Fibroblast of lung (primary cell): ENCODE measurements around the gene INTS7. TPM values are rescaled to one million over a fixed set of nuclear protein-coding genes. Genes with fewer than 3 reads are reported as not detected.
"Not testable (repeated sequence)": the region's sequence is repeated elsewhere in the genome, so short reads cannot be mapped to it uniquely, and the experiment has no call there.

Source experiments
- DNase-seq, 2 donors: peaks; one replicate each; pipeline versions ENCODE4 v3.0.0 to v3.0.0-alpha.2; 2010; ENCODE audit warnings: low read depth in 2 of 2
- H2AFZ ChIP-seq: 2 replicates; pipeline ENCODE4 v1.5.1; 2012; ENCODE audit warnings: low read length, control low read depth, inconsistent platforms
- H3K27ac ChIP-seq: 2 replicates; pipeline ENCODE4 v1.5.1; 2011; ENCODE audit warnings: low read length, control low read depth; ENCODE audit not compliant: insufficient read depth
- H3K27me3 ChIP-seq: 2 replicates; pipeline ENCODE4 v1.5.1; 2011; ENCODE audit warnings: mild to moderate bottlenecking, low read length; ENCODE audit not compliant: control insufficient read depth, insufficient read depth
- H3K36me3 ChIP-seq: 2 replicates; pipeline ENCODE4 v1.5.1; 2011; ENCODE audit warnings: low read length; ENCODE audit not compliant: control insufficient read depth, insufficient read depth
- H3K4me1 ChIP-seq: 2 replicates; pipeline ENCODE4 v1.5.1; 2011; ENCODE audit warnings: low read length; ENCODE audit not compliant: control insufficient read depth, insufficient read depth; ENCODE audit errors: extremely low read depth
- H3K4me2 ChIP-seq: 2 replicates; pipeline ENCODE4 v1.5.1; 2011; ENCODE audit warnings: low read length, control low read depth; ENCODE audit not compliant: insufficient read depth; ENCODE audit errors: extremely low read depth
- H3K4me3 ChIP-seq, 4 experiments: fragments of 200-600 bp in 1 of 4; sonication (generic) in 1 of 4; replicated peaks in 1 of 4; 2 replicates each; pipeline ENCODE4 v1.5.1; 2011 to 2016; ENCODE audit warnings: low read length in 4 of 4, low read depth in 3 of 4, mild to moderate bottlenecking in 3 of 4, control low read depth in 2 of 4, inconsistent platforms in 1 of 4, mixed read lengths in 1 of 4; ENCODE audit not compliant: insufficient read depth in 1 of 4; ENCODE audit errors: control extremely low read depth in 1 of 4
- H3K79me2 ChIP-seq: 2 replicates; pipeline ENCODE4 v1.5.1; 2012; ENCODE audit warnings: mild to moderate bottlenecking, low read length, inconsistent platforms; ENCODE audit not compliant: control insufficient read depth, insufficient read depth
- H3K9ac ChIP-seq: 2 replicates; pipeline ENCODE4 v1.5.1; 2011; ENCODE audit warnings: mild to moderate bottlenecking, low read length, control low read depth; ENCODE audit not compliant: insufficient read depth
- H3K9me3 ChIP-seq: 2 replicates; pipeline ENCODE4 v1.5.1; 2012; ENCODE audit warnings: low read depth, low read length; ENCODE audit not compliant: control insufficient read depth, insufficient read depth
- H4K20me1 ChIP-seq: 2 replicates; pipeline ENCODE4 v1.5.1; 2011; ENCODE audit warnings: low read length; ENCODE audit not compliant: control insufficient read depth, insufficient read depth; ENCODE audit errors: extremely low read depth
- EZH2 ChIP-seq: IDR thresholded peaks from 2 replicates; pipeline ENCODE4 v1.5.1; 2012; ENCODE audit warnings: low read length, control low read depth, mild to moderate bottlenecking; ENCODE audit errors: missing control alignments
- polyA plus RNA-seq, 2 donors: library from polyadenylated mRNA; depleted of rRNA in 1 of 2; stranded (reverse) in 1 of 2; unstranded in 1 of 2; fragments of >200 nt; gene quantifications; 2 replicates each; pipeline ENCODE4 v1.2.1, GENCODE V29; 2011 to 2012; ENCODE audit warnings: missing spikeins in 1 of 2
- total RNA-seq: library from RNA; depleted of rRNA; stranded (reverse); fragments of >200 nt; gene quantifications from 2 replicates; pipeline ENCODE4 v1.2.1, GENCODE V29; 2014
- TF ChIP-seq, protein P1 (sequence below), 2 donors: IDR thresholded peaks in 1 of 2; conservative IDR thresholded peaks in 1 of 2; 1 replicate in 1 of 2; 2 replicates in 1 of 2; pipeline ENCODE4 v1.5.1; 2011 to 2012; ENCODE audit warnings: low read length in 2 of 2, control low read depth in 1 of 2, inconsistent platforms in 1 of 2, low read depth in 1 of 2, mild to moderate bottlenecking in 1 of 2

INTS7 gene
- total and polyA plus RNA-seq, 2 donors (not counting 1 experiment from before 2014, with no cell fraction given): 20.6 to 23.7 TPM

DNA sequence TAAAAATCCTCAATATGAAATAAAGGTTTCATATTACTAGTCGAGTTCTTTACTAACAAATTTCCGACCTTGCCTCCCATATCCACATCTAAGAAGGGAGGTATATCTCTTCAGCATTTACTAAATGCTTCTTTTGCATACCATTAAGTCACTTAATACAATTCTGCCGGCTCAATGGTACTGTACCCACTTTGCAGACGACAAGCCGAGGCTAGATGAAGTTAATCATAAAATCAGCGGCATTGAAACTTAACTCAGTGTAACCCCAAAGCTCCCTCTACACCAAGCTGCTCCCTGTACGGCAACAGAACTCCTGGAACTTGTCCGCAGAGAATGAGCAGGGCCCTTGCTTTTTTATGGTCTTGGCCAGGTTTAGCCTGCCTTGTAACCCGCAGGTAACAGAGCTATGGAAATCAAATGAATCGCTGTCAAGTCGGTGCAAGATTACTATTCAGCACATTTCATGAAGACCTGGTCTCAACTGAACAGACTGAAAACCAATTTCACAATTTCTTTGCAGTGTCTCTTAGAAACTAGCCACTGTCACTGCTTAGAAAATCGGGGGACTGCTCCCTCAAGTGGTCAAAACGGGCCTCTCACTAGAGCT lies 738 bp downstream of the INTS7 start:
- Histone ChIP-seq H3K27me3 (no peaks in the 10 kb centered on the region), H4K20me1 (no peaks in the 10 kb centered on the region), H3K4me3 (peak overlapping the region; percentile 70 to 98 (median 84)), H3K9ac (peak overlapping the region; percentile 40), H3K9me3 (no peaks in the 10 kb centered on the region), H3K79me2 (peaks cover 69% of the 10 kb centered on the region), H3K27ac (peak overlapping the region; percentile 36), H3K36me3 (no peaks in the 10 kb centered on the region), H2AFZ (peak overlapping the region; percentile 66), H3K4me2 (peak overlapping the region; percentile 77), H3K4me1 (peaks cover 8% of the 10 kb centered on the region)
- no peak for DNase-seq
- TF ChIP-seq EZH2: no peak
- TF ChIP-seq, protein P1, sequence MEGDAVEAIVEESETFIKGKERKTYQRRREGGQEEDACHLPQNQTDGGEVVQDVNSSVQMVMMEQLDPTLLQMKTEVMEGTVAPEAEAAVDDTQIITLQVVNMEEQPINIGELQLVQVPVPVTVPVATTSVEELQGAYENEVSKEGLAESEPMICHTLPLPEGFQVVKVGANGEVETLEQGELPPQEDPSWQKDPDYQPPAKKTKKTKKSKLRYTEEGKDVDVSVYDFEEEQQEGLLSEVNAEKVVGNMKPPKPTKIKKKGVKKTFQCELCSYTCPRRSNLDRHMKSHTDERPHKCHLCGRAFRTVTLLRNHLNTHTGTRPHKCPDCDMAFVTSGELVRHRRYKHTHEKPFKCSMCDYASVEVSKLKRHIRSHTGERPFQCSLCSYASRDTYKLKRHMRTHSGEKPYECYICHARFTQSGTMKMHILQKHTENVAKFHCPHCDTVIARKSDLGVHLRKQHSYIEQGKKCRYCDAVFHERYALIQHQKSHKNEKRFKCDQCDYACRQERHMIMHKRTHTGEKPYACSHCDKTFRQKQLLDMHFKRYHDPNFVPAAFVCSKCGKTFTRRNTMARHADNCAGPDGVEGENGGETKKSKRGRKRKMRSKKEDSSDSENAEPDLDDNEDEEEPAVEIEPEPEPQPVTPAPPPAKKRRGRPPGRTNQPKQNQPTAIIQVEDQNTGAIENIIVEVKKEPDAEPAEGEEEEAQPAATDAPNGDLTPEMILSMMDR (conservative IDR thresholded peaks at IDR 0.05 in 1 of 2, IDR thresholded peaks at IDR 0.05 in 1 of 2; ENCODE audit: low read depth in 1 of 2, low read length in 2 of 2): no peak

DNA sequence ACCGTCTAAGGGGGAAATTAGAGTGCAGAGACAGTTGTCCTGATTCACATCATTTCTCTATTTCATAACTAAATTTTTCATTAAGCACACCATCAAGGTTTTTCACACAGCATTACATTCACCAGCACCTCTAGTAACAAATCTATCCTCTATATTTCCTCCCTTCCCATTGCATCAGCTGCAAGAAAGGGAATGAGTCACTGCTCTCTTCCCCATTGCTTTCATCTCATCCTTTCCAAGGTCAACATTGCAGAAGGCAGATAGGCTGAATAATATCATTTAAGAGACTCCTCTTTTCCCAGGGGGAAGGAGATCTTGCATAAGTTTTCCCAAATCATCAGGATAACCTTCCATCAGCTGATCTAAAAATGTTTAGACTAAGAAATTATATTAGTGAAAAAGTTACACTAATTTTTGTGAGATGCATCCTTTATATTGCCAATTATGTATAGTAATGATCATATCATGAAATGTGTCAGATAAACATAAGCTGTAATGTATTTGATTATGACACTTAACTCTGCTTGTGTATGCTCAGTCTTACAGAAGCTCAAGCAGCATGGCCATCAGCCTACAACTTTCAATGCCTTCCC lies 4.3 kb downstream of the INTS7 start:
- H3K4me1 ChIP-seq: peaks cover 8% of the 10 kb centered on the region
- H3K9ac ChIP-seq: no peak overlapping the region
- TF ChIP-seq EZH2: no peak
- TF ChIP-seq, protein P1 (conservative IDR thresholded peaks at IDR 0.05 in 1 of 2, IDR thresholded peaks at IDR 0.05 in 1 of 2; ENCODE audit: low read depth in 1 of 2, low read length in 2 of 2): no peak
- H3K9me3 ChIP-seq: no peaks in the 10 kb centered on the region
- H3K27me3 ChIP-seq: no peaks in the 10 kb centered on the region
- H3K79me2 ChIP-seq: peaks cover 62% of the 10 kb centered on the region
- H3K4me2 ChIP-seq: peak overlapping the region; percentile 54
- H3K36me3 ChIP-seq: no peaks in the 10 kb centered on the region
- peak overlapping the region; percentile 48 for H3K27ac ChIP-seq
- H2AFZ ChIP-seq: no peak overlapping the region
- no peak overlapping the region for H3K4me3 ChIP-seq
- no peaks in the 10 kb centered on the region for H4K20me1 ChIP-seq
- peak; percentile 87 to 88 for DNase-seq

DNA sequence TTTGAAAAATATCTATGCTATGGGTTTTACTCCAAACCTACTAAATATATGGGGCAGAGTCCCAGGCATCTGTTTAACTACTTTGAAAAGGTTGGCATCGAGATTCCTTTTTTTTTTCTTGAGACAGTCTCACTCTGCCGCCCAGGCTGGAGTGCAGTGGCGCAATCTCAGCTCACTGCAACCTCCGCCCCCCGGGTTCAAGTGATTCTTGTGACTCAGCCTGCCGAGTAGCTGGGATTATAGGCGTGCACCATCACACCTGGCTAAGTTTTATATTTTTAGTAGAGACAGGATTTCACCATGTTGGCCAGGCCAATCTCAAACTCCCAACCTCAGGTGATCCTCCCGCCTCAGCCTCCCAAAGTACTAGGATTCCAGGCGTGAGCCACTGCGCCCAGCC lies 7.6 kb downstream of the INTS7 start:
- not testable (repeated sequence) for H3K27me3 ChIP-seq, DNase-seq, H3K4me2 ChIP-seq, H3K9ac ChIP-seq, H3K27ac ChIP-seq, H4K20me1 ChIP-seq, H3K4me3 ChIP-seq, H2AFZ ChIP-seq, H3K4me1 ChIP-seq, H3K9me3 ChIP-seq, H3K36me3 ChIP-seq
- peaks cover 51% of the 10 kb centered on the region for H3K79me2 ChIP-seq
